Duodenal mucosa (tissue), 2 donors: ENCODE results near the gene OTUD1.

Experiments
- H3K27ac ChIP-seq: one replicate; pipeline ENCODE4 v1.7.0; 2013; ENCODE audit warnings: low read depth, low read length
- H3K27me3 ChIP-seq, 2 donors: one replicate each; pipeline ENCODE4 v1.7.0; 2013; ENCODE audit warnings: low read length in 2 of 2, control low read depth in 1 of 2; ENCODE audit not compliant: insufficient read depth in 2 of 2, control insufficient read depth in 1 of 2
- H3K36me3 ChIP-seq, 2 donors: one replicate each; pipeline ENCODE4 v1.7.0; 2013; ENCODE audit warnings: low read length in 2 of 2, control low read depth in 1 of 2; ENCODE audit not compliant: insufficient read depth in 2 of 2, control insufficient read depth in 1 of 2
- H3K4me1 ChIP-seq, 2 donors: one replicate each; pipeline ENCODE4 v1.7.0; 2013; ENCODE audit warnings: low read length in 2 of 2, control low read depth in 1 of 2; ENCODE audit not compliant: insufficient read depth in 2 of 2, control insufficient read depth in 1 of 2
- H3K4me3 ChIP-seq, 2 donors: one replicate each; pipeline ENCODE4 v1.7.0; 2013; ENCODE audit warnings: low read length in 2 of 2, low read depth in 1 of 2
- H3K9ac ChIP-seq, 2 donors: one replicate each; pipeline ENCODE4 v1.7.0; 2013; ENCODE audit warnings: low read length in 2 of 2, low read depth in 1 of 2
- H3K9me3 ChIP-seq, 2 donors: one replicate each; pipeline ENCODE4 v1.7.0; 2013; ENCODE audit warnings: low read length in 2 of 2, control low read depth in 1 of 2; ENCODE audit not compliant: control insufficient read depth in 1 of 2

Gene OTUD1

GRCh38 chr10:23439961-23440889, 1.4 kb downstream of the OTUD1 start:
- Histone ChIP-seq H3K9ac (peak overlapping the region; percentile 76 to 91), H3K27me3 (no peaks in the 10 kb centered on the region), H3K4me1 (peaks cover 8 to 22% of the 10 kb centered on the region in 2 donors), H3K4me3 (peak overlapping the region; percentile 85 to 94), H3K27ac (peak overlapping the region; percentile 82), H3K36me3 (no peaks in the 10 kb centered on the region), H3K9me3 (no peaks in the 10 kb centered on the region)

- H3K27me3 ChIP-seq = no peaks in the 10 kb centered on the region
- peak overlapping the region; percentile 85 to 94 for H3K4me3 ChIP-seq
- no peak overlapping the region for H3K27ac ChIP-seq
- H3K9ac ChIP-seq = peak overlapping the region in 1 of 2 donors; percentile 91
- H3K36me3 ChIP-seq = no peaks in the 10 kb centered on the region
- H3K4me1 ChIP-seq = peaks cover 8 to 22% of the 10 kb centered on the region in 2 donors
- no peaks in the 10 kb centered on the region for H3K9me3 ChIP-seq
Observed at GRCh38 chr10:23441251-23441650, 2.4 kb downstream of the OTUD1 start.

GRCh38 chr10:23442936-23443335, 4.1 kb downstream of the OTUD1 start:
- H3K27me3 ChIP-seq = no peaks in the 10 kb centered on the region
- H3K4me3 ChIP-seq = no peak overlapping the region
- H3K9ac ChIP-seq = no peak overlapping the region
- peaks cover 8 to 22% of the 10 kb centered on the region in 2 donors for H3K4me1 ChIP-seq
- no peaks in the 10 kb centered on the region for H3K36me3 ChIP-seq
- no peak overlapping the region for H3K27ac ChIP-seq
- H3K9me3 ChIP-seq = no peaks in the 10 kb centered on the region

GRCh38 chr10:23445591-23445990, 6.7 kb downstream of the OTUD1 start:
- no peak overlapping the region for H3K9ac ChIP-seq
- H3K4me1 ChIP-seq = peaks cover 7 to 22% of the 10 kb centered on the region in 2 donors
- no peaks in the 10 kb centered on the region for H3K36me3 ChIP-seq
- H3K27ac ChIP-seq = no peak overlapping the region
- H3K9me3 ChIP-seq = no peaks in the 10 kb centered on the region
- H3K4me3 ChIP-seq = no peak overlapping the region
- H3K27me3 ChIP-seq = no peaks in the 10 kb centered on the region

GRCh38 chr10:23448323-23448722, 9.4 kb downstream of the OTUD1 start:
- Histone ChIP-seq H3K27ac (no peak overlapping the region), H3K36me3 (no peaks in the 10 kb centered on the region), H3K9me3 (no peaks in the 10 kb centered on the region), H3K9ac (no peak overlapping the region), H3K27me3 (no peaks in the 10 kb centered on the region), H3K4me3 (no peak overlapping the region), H3K4me1 (peaks cover 0 to 4% of the 10 kb centered on the region in 2 donors)

GRCh38 chr10:23448802-23449570, 10.1 kb downstream of the OTUD1 start:
- no peak overlapping the region for H3K9ac ChIP-seq
- H3K27ac ChIP-seq = no peak overlapping the region

GRCh38 chr10:23452033-23452655, 13.3 kb downstream of the OTUD1 start:
- Histone ChIP-seq H3K27ac (no peak overlapping the region), H3K36me3 (no peaks in the 10 kb centered on the region)

More at GRCh38 chr10:23448802-23449570, 10.1 kb downstream of the OTUD1 start:
- Histone ChIP-seq H3K36me3 (no peaks in the 10 kb centered on the region), H3K4me1 (peaks cover 0 to 4% of the 10 kb centered on the region in 2 donors), H3K4me3 (no peak overlapping the region), H3K27me3 (no peaks in the 10 kb centered on the region), H3K9me3 (no peaks in the 10 kb centered on the region)

GRCh38 chr10:23453465-23453864, 14.6 kb downstream of the OTUD1 start:
- H3K27me3 ChIP-seq = no peaks in the 10 kb centered on the region
- H3K27ac ChIP-seq = no peak overlapping the region
- H3K4me1 ChIP-seq = peaks cover 0 to 4% of the 10 kb centered on the region in 2 donors
- H3K4me3 ChIP-seq = no peak overlapping the region
- no peaks in the 10 kb centered on the region for H3K36me3 ChIP-seq
- no peaks in the 10 kb centered on the region for H3K9me3 ChIP-seq
- no peak overlapping the region for H3K9ac ChIP-seq

More at GRCh38 chr10:23452033-23452655, 13.3 kb downstream of the OTUD1 start:
- no peaks in the 10 kb centered on the region for H3K27me3 ChIP-seq
- H3K9ac ChIP-seq = no peak overlapping the region
- H3K4me3 ChIP-seq = no peak overlapping the region
- peaks cover 0 to 4% of the 10 kb centered on the region in 2 donors for H3K4me1 ChIP-seq
- no peaks in the 10 kb centered on the region for H3K9me3 ChIP-seq

- Histone ChIP-seq H3K9ac (no peak overlapping the region), H3K9me3 (no peaks in the 10 kb centered on the region), H3K36me3 (no peaks in the 10 kb centered on the region), H3K27ac (no peak overlapping the region), H3K4me1 (peaks cover 0 to 2% of the 10 kb centered on the region in 2 donors), H3K4me3 (no peak overlapping the region), H3K27me3 (no peaks in the 10 kb centered on the region)
Observed at GRCh38 chr10:23457632-23458417, 18.9 kb downstream of the OTUD1 start.
